ENCODE measurements around the gene HIRIP3.

HIRIP3 gene

DNA sequence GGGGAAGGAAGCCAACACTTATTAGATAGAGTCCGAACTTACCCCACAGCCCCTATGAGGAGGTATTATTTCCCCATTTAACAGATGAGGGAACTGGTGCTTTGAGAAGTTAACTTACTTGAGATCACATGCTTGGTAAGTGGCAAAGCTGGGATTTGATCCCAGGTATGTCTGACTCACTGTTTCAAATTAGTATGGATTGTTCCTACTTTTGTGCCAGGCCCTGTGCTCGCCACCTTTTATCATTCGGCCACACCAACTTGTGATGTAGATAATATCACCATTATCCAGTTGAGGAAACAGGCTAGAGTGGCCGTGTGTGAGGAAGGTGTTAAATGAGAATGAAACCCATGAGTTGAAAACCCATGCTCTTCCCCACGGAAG is 10.7 kb downstream of the HIRIP3 start:
- in situ Hi-C loops (cut with MboI; ENCODE audit: low sequenced_read_pairs), result no loop called here

GRCh38 chr16:29984137-29984763 is 11.2 kb downstream of the HIRIP3 start:
- in situ Hi-C loops (cut with MboI; ENCODE audit: low sequenced_read_pairs), result no loop called here

DNA sequence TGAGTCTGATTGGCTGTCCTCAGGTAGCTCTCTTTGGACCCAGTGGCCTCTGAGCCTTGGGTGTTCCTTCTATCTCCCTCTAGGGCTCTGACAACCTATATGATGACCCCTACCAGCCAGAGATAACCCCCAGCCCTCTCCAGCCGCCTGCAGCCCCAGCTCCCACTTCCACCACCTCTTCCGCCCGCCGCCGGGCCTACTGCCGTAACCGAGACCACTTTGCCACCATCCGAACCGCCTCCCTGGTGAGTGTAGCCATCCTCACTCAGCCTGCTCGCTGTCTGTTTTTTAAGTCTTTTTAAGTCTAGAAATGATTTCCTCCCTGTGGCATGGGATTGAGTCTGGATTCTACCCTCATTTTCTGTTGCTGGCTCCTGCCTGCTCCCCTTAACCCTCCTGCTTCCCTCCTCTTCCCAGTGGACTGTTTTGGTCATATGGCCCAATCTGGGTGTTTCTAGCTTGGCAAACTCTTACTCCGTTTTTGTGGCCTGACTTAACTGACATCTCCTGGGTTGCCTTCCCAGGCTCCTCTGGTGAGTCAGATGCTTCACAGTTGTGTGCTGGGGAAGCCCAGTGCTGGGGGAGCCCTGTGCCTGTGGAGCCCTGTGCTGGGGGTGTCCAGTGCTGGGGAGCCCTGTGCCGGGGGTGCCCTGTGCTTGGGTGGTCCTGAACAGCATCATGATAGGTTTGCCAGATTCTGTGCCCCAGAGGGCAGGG is 11.8 kb downstream of the HIRIP3 start:
- in situ Hi-C loops (cut with MboI; ENCODE audit: low sequenced_read_pairs), result no loop called here

- in situ Hi-C loops (cut with MboI; ENCODE audit: low sequenced_read_pairs), result no loop called here
Measured at GRCh38 chr16:29982560-29983419, 12.6 kb downstream of the HIRIP3 start.

DNA sequence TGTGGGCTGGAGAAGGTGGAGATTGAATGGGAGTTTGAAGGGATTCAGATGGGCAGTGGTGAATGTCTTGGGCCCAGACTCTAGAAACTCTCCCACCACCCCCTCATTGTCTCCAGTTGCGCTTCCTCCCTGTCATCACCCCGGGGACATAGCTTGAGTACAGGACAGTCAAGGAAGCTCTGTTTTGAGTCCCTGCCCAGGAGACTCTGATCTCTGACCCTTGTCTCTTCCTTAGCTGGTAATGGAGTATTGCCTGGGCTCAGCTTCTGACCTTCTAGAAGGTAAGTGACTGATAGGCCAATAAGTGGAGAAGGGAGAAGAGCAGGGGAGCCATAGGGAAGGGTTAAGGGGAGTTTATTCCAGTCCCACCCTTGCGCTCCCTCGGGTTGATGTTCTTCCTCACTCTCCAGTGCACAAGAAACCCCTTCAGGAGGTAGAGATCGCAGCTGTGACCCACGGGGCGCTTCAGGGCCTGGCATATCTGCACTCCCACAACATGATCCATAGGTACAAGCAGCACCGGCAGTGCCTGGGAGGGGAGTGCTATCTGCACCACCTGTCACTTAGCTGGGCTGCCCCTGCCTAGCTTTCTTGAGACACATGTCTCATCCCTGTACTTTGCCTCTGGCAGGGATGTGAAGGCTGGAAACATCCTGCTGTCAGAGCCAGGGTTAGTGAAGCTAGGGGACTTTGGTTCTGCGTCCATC is 16.7 kb downstream of the HIRIP3 start:
- in situ Hi-C loops (cut with MboI; ENCODE audit: low sequenced_read_pairs), result no loop called here

DNA sequence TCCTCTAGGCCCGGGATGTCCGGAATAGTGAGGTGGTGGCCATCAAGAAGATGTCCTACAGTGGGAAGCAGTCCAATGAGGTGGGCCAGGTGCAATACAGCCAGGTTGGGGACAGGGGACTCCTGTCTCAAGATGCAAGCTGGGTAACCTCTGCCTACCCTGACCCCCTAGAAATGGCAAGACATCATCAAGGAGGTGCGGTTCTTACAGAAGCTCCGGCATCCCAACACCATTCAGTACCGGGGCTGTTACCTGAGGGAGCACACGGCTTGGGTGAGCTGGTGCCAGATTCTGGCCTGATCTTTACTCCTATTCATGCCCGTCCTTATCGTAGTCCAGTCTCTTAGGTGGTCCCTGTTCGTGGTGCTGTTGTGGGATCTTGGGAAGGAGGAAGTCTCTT is 17.3 kb downstream of the HIRIP3 start:
- in situ Hi-C loops (cut with MboI; ENCODE audit: low sequenced_read_pairs), result no loop called here

DNA sequence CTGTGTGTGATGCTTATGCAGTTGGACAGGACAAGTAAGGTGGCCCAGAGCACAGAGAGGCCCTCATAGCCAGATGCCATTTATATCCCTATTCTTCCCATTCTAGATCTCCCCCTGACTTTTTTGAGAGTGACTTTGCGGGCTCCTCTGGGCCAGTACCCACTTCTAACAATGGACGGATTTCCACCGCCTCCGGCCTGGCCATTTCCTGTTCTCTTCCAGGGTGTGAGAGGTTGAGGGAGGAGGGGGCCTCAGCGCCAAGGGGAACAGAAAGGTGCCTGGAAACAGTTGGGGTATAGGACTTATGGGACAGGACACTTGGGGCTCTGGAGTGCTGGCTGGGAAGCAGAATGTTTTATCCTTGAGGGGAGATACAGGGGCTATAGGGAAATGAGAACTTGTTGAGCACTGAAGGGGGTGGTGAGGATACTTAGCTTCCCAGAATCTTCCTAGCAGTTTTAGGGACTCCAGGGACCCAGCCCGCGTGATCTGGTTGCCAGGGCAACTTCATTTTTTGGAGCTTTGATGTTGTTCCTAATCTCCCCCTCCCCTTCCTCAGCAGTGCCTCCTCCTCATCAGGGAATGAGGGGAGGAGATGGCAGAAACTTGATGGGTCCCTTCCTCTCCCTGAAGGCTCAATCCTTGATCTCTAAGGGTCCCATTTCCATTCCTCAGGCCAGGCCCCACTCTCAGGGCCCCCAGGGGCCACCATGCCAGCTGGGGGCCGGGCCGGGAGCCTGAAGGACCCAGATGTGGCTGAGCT is 18.2 kb downstream of the HIRIP3 start:
- in situ Hi-C loops (cut with MboI; ENCODE audit: low sequenced_read_pairs), result no loop called here

- in situ Hi-C loops (cut with MboI; ENCODE audit: low sequenced_read_pairs), result no loop called here
Measured at GRCh38 chr16:29975811-29976511, 19.5 kb downstream of the HIRIP3 start.

DNA sequence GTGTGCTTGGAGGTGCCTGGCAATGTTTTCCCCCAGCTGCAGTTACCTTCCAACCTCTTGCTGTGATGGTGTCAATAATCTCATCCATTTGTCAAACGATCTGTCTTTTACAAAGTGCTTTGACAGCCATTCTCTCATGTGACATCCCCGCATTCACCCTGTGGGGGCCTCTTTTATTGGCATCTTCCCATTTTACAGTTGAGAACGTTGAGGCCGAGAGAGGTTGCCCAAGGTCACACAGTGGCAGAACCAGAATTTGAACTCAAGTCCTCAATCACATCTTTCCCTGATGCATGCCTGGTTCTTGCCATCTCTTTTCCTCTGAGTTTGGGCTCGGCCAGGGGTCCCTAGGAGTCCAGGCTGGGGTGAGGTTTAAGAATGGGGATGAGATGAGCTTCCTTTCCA is 20.3 kb downstream of the HIRIP3 start:
- in situ Hi-C loops (cut with MboI; ENCODE audit: low sequenced_read_pairs), result no loop called here

DNA sequence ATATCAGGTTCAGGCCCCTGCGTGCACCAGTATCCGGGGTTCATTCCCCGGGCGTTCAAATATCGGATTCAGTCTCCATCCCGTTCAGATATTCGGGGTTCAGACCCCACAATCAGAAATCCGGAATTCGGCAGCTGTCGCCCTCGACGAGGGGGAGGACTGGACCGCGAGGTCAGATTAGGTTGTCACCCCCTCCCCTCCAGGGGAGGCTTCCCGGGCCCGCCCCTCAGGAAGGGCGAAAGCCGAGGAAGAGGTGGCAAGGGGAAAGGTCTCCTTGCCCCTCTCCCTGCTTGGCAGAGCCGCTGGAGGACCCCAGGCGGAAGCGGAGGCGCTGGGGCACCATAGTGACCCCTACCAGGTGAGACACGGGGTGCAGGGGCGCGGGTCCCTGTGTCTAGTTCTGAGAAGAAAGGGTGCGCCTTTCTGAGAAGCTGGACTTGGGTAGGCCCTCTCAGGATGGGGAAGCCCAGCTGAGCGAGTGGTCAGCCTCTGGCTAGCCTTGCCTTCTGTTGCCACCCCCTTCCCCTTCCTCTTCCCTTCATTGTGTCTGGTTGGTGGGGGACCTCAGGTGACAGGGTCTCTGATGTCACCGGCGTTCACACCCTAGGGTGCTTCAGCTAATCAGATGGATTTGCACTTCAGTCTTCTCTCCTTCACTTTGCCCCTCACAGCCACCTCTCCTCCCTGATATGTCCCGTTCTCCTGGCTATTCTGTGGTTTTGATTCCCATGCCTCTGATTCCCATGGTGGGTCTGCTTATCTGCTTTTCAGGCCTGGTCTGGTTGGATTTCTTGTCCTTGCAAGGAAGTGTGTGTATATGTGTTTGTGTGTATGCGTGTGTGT is 20.9 kb downstream of the HIRIP3 start:
- in situ Hi-C loops (cut with MboI; ENCODE audit: low sequenced_read_pairs), result no loop called here

DNA sequence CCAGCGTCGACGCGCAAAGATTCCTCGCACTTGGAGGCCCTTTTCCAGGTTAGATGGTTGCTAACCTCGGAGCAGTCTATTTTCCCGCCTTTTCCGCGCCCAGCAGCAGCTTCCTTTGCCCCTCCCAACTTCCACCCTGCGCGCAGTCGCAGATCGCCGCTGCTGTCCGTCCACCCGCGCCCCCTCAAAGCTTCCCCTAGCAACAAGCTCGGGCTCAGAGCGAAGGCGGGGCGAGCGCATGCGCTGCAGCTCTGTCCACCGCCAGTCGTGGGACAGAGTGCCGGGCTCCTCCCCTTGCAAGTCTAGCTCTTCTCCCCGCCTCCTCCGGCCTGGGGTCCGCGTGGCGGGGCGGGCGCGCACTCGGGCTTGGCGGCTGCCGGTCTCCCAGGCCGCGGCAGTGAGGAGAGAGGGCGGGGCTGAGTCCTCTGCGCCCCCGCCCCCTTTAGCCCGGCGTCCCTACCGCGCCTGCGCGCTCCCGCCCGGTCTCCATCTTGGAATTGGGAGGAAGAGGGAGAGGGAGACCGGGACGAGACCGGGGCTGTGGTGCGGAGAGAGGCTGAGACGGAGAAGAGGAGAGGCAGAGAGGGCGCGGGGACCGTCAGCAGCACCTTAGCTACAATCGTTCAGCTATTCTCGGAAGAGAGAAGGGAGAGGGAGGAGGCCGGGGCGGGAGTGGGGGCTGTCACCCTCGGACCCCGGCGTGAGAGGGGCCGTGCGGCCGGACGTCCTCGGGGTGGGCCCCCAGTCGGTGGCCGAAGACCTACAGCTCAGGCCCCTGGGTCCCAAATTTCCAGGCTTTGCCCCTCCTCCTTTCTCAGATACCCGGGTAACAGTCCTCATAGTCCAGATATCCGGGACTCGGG is 21.8 kb downstream of the HIRIP3 start, which contains the start of gene TAOK2:
TSS of gene TAOK2 (plus strand) at position 485 of the 863 bp plus-strand sequence. CDS start 3,905 bp downstream, outside the sequence.
- in situ Hi-C loops (cut with MboI; ENCODE audit: low sequenced_read_pairs), result no loop called here

- in situ Hi-C loops (cut with MboI; ENCODE audit: low sequenced_read_pairs), result no loop called here
Measured at GRCh38 chr16:29972992-29973383, 22.4 kb downstream of the HIRIP3 start.

DNA sequence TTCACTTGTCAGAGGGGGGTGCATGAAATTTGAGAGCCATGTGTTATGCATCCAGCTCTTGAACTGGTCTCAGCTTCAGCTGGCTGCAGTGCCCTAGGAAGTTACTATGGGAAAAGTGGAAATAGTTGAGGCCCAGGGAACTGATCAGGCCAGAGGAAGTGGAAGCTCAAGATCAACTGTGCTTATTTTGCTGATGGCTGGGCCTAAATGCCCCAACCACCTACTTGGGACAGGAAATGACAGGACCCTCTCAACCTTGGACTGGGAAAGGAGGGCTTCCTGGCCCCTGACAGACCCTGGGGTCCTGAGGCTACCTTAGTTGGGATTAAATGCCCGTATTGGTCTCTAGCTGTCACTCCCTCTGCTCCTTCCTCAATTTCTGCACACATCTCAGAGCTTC is 22.9 kb downstream of the HIRIP3 start:
- in situ Hi-C loops (cut with MboI; ENCODE audit: low sequenced_read_pairs), result no loop called here

- in situ Hi-C loops (cut with MboI; ENCODE audit: low sequenced_read_pairs), result no loop called here
Measured at GRCh38 chr16:29971304-29971703, 24.1 kb downstream of the HIRIP3 start.

- in situ Hi-C loops (cut with MboI; ENCODE audit: low sequenced_read_pairs), result no loop called here
Measured at GRCh38 chr16:29968205-29968604, 27.2 kb downstream of the HIRIP3 start.

- in situ Hi-C loops (cut with MboI; ENCODE audit: low sequenced_read_pairs), result no loop called here
Measured at GRCh38 chr16:29963021-29963743, 32.2 kb downstream of the HIRIP3 start.

- in situ Hi-C loops (cut with MboI; ENCODE audit: low sequenced_read_pairs), result no loop called here
Measured at GRCh38 chr16:29962344-29962994, 32.9 kb downstream of the HIRIP3 start.

Measured in hTERT RPE-1 (cell line).